ENCODE data around the gene MALRD1. TPM values are rescaled to one million over a fixed set of nuclear protein-coding genes. Genes with fewer than 3 reads are reported as not detected.

Gene MALRD1
- total and polyA plus RNA-seq, 3 donors from 2014 or later = 3.3 to 26.7 (median 19.3) TPM

- 88 to 96% methylated on average over 3 of the region's 3 CpGs for WGBS, 2 donors
- Histone ChIP-seq H3K27ac (no peak overlapping the region), H3K4me1 (peaks cover 11% of the 10 kb centered on the region), H3K9me3 (no peaks in the 10 kb centered on the region), H3K27me3 (no peaks in the 10 kb centered on the region), H3K36me3 (ENCODE audit: low read depth, missing control alignments) (no peaks in the 10 kb centered on the region), H3K4me3 (no peak overlapping the region)
- intact Hi-C loops (cut with DNase I; ENCODE audit: low total_unique reads) = no loop called here
- TF ChIP-seq POLR2A (IDR thresholded peaks at IDR 0.05) (no peak), CTCF (IDR thresholded peaks at IDR 0.05) (no peak)
- no peak for DNase-seq
Observed at GRCh38 chr10:19656420-19657042, 607.9 kb downstream of the MALRD1 start.

- intact Hi-C loops (cut with DNase I; ENCODE audit: low total_unique reads) = no loop called here
- Histone ChIP-seq H3K27ac (no peak overlapping the region), H3K36me3 (ENCODE audit: low read depth, missing control alignments) (no peaks in the 10 kb centered on the region), H3K4me1 (peaks cover 11% of the 10 kb centered on the region), H3K27me3 (no peaks in the 10 kb centered on the region), H3K9me3 (no peaks in the 10 kb centered on the region), H3K4me3 (no peak overlapping the region)
- no peak for DNase-seq
- TF ChIP-seq POLR2A (IDR thresholded peaks at IDR 0.05) (no peak), CTCF (IDR thresholded peaks at IDR 0.05) (no peak)
- WGBS, 2 donors = 60 to 62% methylated on average over 3 of the region's 3 CpGs
Observed at GRCh38 chr10:19658131-19658530, 609.5 kb downstream of the MALRD1 start.

- intact Hi-C loops (cut with DNase I; ENCODE audit: low total_unique reads) = no loop called here
Observed at GRCh38 chr10:19658622-19659233, 610.1 kb downstream of the MALRD1 start.

GRCh38 chr10:19659920-19660655 lies 611.5 kb downstream of the MALRD1 start:
- H3K4me3 ChIP-seq = no peak overlapping the region
- no peaks in the 10 kb centered on the region for H3K9me3 ChIP-seq
- TF ChIP-seq POLR2A (IDR thresholded peaks at IDR 0.05) (no peak), CTCF (IDR thresholded peaks at IDR 0.05) (no peak)
- H3K27ac ChIP-seq = no peak overlapping the region
- no peak for DNase-seq
- 84 to 86% methylated on average over 4 of the region's 4 CpGs for WGBS, 2 donors
- H3K4me1 ChIP-seq = peaks cover 6% of the 10 kb centered on the region
- intact Hi-C loops (cut with DNase I; ENCODE audit: low total_unique reads) = no loop called here
- H3K27me3 ChIP-seq = no peaks in the 10 kb centered on the region
- H3K36me3 ChIP-seq (ENCODE audit: low read depth, missing control alignments) = no peaks in the 10 kb centered on the region

More at GRCh38 chr10:19658622-19659233, 610.1 kb downstream of the MALRD1 start:
- Histone ChIP-seq H3K27ac (no peak overlapping the region), H3K36me3 (ENCODE audit: low read depth, missing control alignments) (no peaks in the 10 kb centered on the region), H3K27me3 (no peaks in the 10 kb centered on the region), H3K4me1 (peaks cover 11% of the 10 kb centered on the region), H3K9me3 (no peaks in the 10 kb centered on the region), H3K4me3 (no peak overlapping the region)
- no peak for DNase-seq
- TF ChIP-seq POLR2A (IDR thresholded peaks at IDR 0.05) (no peak), CTCF (IDR thresholded peaks at IDR 0.05) (no peak)
- WGBS, 2 donors = 49 to 54% methylated on average over 5 of the region's 5 CpGs
